HG03575 (cell line): ENCODE measurements around the gene TGM5.

Experiments used
- ATAC-seq: cut with Tn5 transposase; IDR thresholded peaks from one replicate; pipeline ENCODE4 v1.9.1; 2021; ENCODE audit not compliant: unreplicated experiment, insufficient number of reproducible peaks, low FRiP score; ENCODE audit errors: extremely low read depth

TGM5 gene

GRCh38 chr15:43225201-43225949, 41.4 kb downstream of the TGM5 start:
- ATAC-seq, result no peak

DNA sequence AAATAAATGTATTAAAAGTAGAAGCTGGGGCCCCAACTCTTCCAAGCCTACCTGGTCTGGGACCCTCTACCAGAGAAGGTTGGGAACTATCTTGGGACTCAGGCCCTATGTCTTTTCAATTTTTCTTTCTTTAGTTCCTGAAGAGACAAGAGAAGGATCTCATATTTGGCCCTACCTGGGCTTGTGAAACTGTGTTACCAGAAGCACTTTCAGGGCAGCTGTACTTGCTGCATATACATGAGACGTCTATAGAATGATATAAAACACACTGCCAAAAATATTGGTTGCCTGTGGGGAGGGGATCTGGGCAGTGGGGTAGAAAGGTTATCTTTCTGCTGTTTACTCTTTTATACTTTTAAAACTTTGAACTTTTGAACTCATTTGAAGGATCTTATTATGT, 45.3 kb downstream of the TGM5 start:
- no peak for ATAC-seq

DNA sequence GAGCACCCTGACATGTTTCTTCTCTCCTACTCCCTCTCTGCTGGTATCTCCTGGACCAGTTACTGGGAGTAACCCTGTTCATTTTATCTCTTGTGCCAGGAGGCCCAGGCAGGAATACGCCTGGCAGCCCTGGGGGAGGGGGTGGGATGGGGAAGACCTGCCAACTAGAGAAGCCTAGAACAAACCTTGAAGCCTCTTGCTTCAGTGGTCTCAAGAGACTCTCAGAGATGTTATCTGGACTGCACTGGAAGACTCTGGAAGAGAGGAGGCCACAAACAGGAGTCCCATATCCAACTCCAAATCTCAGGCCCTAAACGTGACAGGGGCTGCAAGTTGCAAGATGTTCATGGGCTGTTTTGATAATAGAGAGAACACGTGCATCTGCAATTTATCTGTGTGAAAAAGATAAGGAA, 45.7 kb downstream of the TGM5 start, which contains the start of gene EPB42:
TSS of gene EPB42 (minus strand) at position 28 of the 413 bp plus-strand sequence. CDS start 193 bp downstream, outside the sequence.
- no peak for ATAC-seq

- no peak for ATAC-seq
Observed at GRCh38 chr15:43219929-43220928, 46.5 kb downstream of the TGM5 start.

DNA sequence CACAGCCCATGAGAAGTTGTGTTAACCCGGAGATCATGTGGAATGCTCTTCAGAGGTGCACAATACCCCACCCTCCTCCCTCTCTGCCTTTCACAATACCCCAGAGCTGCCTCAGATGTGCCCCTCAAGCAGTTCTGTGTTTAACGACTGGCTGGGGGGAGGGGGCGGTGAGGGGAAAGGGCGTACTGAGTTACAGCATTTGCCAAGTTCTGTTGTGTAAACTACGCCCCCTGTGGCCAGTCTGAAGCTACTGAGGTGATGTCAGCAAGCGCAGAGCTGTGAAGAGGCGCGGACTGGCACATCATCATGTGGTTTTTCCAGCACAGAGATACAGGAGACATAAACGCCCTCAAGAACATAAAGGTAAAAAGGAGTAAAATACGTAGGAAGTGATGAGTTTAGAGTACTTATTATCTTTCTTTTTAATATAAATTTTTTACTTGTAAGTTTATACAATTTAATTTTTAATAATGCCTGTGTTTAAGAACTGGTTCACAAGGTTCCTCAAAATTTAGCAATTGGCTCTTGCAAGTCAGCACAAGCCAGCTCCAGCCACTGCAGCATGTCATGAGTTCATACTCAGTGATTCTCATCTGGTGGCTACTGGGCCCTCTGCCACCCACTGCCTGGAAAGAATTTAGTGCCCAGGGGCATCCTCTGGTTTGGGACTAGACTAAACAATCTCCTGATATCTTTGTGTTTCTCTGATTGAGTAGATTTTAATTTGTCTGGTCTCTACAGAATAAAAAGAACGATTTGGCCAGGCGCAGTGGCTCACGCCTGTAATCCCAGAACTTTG, 47.6 kb downstream of the TGM5 start:
- no peak for ATAC-seq

GRCh38 chr15:43215961-43216360, 50.8 kb downstream of the TGM5 start:
- no peak for ATAC-seq

DNA sequence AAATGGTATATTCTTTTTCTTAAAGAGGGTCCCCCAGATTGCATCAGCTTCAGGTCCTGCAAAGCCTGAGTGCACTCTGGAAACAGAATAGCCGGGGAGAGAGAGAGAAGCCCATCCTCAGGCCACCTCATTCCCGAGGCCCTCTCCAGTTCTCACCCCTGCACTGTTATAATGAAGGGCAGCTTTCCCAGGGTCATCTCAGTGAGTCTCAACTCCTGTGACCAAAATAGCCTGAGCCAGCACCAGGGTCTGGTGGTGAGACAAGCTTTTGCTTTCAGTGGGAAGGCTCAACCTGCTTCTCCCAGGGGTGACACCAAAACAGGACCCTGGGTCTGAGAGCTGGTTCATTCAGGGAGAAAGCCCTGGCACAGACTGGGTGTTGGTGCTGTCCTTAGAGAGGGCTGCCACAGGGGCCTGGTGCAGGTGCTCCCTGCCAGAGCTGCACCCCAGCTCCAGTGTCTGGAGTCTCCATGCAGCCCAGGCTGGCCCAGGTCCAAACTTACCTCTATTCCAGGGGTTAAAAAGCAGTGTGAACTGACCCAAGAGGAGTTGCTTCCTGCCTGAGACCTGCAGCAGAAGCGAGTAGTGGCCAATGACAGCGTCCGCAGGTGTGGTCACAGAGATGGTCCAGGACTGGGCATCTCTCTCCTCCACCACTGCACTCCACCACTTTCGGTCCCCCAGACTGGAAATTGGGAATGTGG, 52.0 kb downstream of the TGM5 start:
- ATAC-seq, result no peak

GRCh38 chr15:43214169-43214568, 52.6 kb downstream of the TGM5 start:
- ATAC-seq, result no peak

- no peak for ATAC-seq
Observed at GRCh38 chr15:43213466-43213865, 53.3 kb downstream of the TGM5 start.

- no peak for ATAC-seq
Observed at GRCh38 chr15:43212951-43213350, 53.8 kb downstream of the TGM5 start.

DNA sequence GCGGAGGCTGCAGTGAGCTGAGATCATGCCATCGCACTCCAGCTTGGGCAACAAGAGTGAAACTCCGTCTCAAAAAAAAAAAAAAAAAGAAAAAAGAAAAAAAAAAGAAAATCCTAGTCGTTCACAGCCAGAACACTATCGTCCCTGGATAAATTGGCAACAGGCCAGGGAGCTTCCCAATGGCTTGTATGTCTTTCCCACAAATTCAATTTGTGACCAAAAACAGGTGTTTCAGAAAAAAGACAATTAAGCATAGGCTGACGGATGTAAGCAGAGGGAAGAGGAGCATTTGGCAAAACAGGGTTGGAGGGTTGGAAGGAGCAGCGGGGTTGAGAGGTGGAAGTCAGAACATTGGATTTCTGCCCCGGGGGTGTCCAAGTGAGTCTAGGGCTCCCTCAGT, 54.4 kb downstream of the TGM5 start:
- ATAC-seq, result no peak

DNA sequence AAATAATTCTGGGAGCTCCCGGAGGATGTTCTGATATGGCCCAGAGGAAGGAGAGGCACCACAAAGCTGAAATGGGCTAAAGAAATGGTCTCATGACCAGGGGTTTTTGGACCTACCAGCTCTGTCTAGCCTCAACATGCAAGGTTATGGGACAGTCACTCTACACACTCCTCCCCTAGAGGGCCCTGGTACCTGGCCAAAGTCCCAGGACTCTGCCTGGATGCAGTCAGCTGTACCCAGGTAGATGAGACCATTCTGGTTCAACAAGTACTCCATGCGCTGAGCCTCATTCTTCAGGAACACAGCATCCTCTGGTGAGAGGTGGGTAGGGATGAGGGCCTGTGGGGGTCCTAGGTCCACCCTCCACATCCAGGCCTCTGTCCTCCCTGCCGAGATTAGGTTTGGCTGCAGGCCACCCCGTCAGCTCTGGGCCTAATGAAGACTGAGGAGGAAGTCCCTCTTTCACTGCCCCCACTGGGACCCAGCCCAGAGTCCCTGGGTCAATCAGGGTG, 55.4 kb downstream of the TGM5 start:
- no peak for ATAC-seq

GRCh38 chr15:43210807-43211206, 55.9 kb downstream of the TGM5 start:
- ATAC-seq, result no peak

- ATAC-seq, result no peak
Observed at GRCh38 chr15:43210172-43210745, 56.5 kb downstream of the TGM5 start.

DNA sequence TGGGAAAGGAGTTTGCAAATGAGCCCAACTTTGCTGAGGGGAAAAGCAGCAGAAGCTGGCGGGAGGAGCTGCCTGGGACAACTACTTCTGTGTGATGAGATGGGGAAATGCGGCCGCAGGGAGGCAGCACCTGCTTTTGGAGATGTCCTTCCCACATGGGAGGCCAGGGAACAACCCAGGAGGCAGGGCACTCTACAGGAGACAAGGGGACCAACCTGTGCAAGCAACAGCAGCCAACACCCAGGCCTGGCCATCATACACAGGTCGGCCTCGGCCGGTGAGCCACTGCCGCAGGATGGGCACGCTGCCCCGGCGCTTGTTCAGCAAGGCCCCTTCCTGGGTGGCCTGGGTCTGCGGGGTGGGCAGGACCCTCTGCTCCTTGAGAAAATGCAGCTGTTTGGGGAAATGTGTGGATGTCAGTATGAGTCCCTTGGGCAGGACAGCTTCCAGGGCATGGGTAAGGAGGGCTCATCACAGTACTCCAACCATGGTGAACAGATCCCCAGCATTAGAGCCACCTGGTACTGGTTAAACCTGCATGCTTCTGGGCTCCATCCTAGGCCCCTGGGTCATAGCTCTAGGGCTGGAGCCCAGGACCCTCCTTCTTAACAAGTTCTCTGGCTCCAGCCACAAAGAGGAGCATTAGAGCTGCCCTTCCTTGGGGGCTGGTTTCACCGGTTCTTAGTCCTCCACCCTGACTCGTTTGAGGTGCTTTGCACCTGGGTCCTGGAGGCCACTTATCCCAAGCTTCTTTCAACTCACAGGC, 57.5 kb downstream of the TGM5 start:
- no peak for ATAC-seq

DNA sequence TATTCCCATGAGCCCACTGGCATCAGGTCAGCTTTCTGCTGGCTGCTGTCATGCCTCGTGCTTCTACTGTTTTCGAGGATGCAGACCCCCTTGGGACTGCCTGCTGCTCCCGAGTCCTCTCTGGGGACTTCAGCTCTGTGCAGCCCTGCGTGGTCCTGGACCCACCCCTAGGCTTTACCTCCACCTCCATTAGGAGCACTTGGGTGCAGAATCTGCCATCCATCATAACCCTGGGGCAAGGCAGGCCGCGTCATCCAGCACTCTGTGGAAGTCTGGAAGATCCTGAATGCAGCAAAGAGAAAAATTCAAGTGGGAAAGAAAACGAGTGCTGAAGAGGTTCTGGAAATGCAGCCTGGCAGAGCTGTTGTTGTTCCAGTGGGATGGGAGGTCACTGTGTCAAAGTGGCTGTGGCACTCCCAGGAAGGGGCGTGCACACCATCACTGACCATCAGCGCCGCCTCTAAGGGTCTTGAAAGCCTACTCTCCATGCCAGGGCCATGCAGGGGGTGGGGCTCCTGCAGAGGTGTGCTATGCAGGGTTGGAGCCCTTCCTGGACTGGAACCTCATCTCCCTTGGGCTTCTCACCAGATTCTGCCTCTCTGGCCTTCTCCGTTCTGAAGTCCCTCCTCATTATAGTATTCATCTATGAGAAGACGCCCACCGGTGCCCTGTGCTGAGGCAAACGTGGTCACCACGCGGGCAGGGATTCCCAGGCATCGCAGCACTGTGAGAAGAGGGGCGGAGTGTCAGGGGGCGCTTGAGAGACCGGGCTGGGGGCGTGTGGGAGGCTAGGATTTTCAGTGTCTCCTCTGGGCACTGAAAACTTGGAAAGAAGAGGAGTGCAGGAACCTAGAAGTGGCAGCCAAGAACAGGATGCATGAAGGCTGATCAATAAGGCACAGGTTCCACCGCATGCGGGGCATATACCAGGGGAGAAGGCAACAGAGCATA, 58.4 kb downstream of the TGM5 start:
- ATAC-seq, result no peak
